Gastroesophageal sphincter (tissue), 4 donors: ENCODE data around the gene TPRN. TPM values are rescaled to one million over a fixed set of nuclear protein-coding genes. Genes with fewer than 3 reads are reported as not detected.

Source experiments
- ATAC-seq: fragments of 150-250 bp; one replicate; pipeline ENCODE4 v1.9.1; 2016; ENCODE audit warnings: mild to moderate bottlenecking, moderate library complexity
- H3K27ac ChIP-seq, 4 donors: fragments of 200-600 bp; sonication (generic) in 3 of 4; 1 replicate in 3 of 4; 2 replicates in 1 of 4; pipeline ENCODE4 v1.5.1; 2016 to 2019
- H3K27me3 ChIP-seq: fragments of 200-600 bp; sonication (generic); one replicate; pipeline ENCODE4 v1.5.1; 2019
- H3K36me3 ChIP-seq, 2 donors: fragments of 200-600 bp; sonication (generic); one replicate each; pipeline ENCODE4 v1.5.1; 2019; ENCODE audit warnings: control low read depth in 1 of 2
- H3K4me1 ChIP-seq, 3 donors: fragments of 200-600 bp; sonication (generic); 1 replicate in 2 of 3; 2 replicates in 1 of 3; pipeline ENCODE4 v1.5.1; 2016 to 2019; ENCODE audit warnings: control low read depth in 2 of 3
- H3K4me3 ChIP-seq, 2 donors: fragments of 200-600 bp; sonication (generic); one replicate each; pipeline ENCODE4 v1.5.1; 2019; ENCODE audit warnings: mild to moderate bottlenecking in 1 of 2, moderate library complexity in 1 of 2
- H3K9me3 ChIP-seq, 3 donors: fragments of 200-600 bp; sonication (generic); one replicate each; pipeline ENCODE4 v1.5.1; 2017 to 2019; ENCODE audit warnings: control low read depth in 2 of 3
- EP300 ChIP-seq: sonication (generic); formaldehyde crosslinking; IDR thresholded peaks from one replicate; pipeline ENCODE4 v1.6.1; 2017; ENCODE audit warnings: antibody characterized with exemption, mild to moderate bottlenecking
- POLR2A ChIP-seq, 2 donors: fragments of 450-650 bp; IDR thresholded peaks; one replicate each; pipeline ENCODE4 v1.6.1; 2017; ENCODE audit warnings: antibody characterized with exemption in 2 of 2, mild to moderate bottlenecking in 2 of 2, moderate library complexity in 1 of 2
- POLR2AphosphoS5 ChIP-seq: sonication (generic); formaldehyde crosslinking; IDR thresholded peaks from one replicate; pipeline ENCODE4 v1.6.1; 2017; ENCODE audit warnings: antibody characterized with exemption
- WGBS, 2 donors: methylation state at CpG; one replicate each; pipeline ENCODE4 v1.1.5; 2018; ENCODE audit warnings: low coverage in 1 of 2; 5-methylcytosine and 5-hydroxymethylcytosine counted together
- total RNA-seq, 4 donors: library from RNA; depleted of rRNA; stranded (reverse); fragments of >200 nt; gene quantifications; one replicate each; pipeline ENCODE4 v1.1.0, GENCODE V29; 2016
- TF ChIP-seq, protein P1 (sequence below), 4 experiments: fragments of 200-600 bp in 2 of 4; fragments of 450-650 bp in 2 of 4; sonication (generic) in 1 of 4; IDR thresholded peaks; one replicate each; pipeline ENCODE4 v1.5.1; 2017 to 2019; ENCODE audit warnings: antibody characterized with exemption in 4 of 4, mild to moderate bottlenecking in 2 of 4, moderate library complexity in 2 of 4

TPRN gene
- total RNA-seq, 4 donors from 2014 or later = 3.6 to 11.6 (median 6.1) TPM

DNA sequence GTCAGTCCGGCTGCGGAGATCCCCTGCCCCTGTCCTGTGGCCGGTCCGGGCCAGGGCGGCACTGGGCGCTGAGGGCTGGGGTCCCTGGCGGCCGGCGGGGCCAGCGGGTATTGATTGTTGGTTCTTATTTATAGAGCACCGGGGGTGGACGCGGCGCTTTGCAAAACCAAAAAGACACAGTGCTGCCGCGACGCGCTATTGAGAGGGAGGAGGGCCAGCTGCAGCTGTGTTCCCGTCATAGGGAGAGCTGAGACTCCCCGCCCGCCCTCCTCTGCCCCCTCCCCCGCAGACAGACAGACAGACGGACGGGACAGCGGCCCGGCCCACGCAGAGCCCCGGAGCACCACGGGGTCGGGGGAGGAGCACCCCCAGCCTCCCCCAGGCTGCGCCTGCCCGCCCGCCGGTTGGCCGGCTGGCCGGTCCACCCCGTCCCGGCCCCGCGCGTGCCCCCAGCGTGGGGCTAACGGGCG lies 33.2 kb downstream of the TPRN start:
- no CpG with 5 or more reads among the region's 44 CpGs for WGBS, 2 donors
- peaks cover 5 to 48% (median 36%) of the 10 kb centered on the region in 3 donors for H3K4me1 ChIP-seq
- H3K27me3 ChIP-seq = peaks cover 100% of the 10 kb centered on the region
- no peaks in the 10 kb centered on the region for H3K9me3 ChIP-seq
- no peak overlapping the region for H3K4me3 ChIP-seq
- H3K36me3 ChIP-seq = no peaks in the 10 kb centered on the region
- TF ChIP-seq EP300 (no peak), POLR2A (IDR thresholded peaks at IDR 0.05) (no peak), POLR2AphosphoS5 (no peak)
- TF ChIP-seq, protein P1, sequence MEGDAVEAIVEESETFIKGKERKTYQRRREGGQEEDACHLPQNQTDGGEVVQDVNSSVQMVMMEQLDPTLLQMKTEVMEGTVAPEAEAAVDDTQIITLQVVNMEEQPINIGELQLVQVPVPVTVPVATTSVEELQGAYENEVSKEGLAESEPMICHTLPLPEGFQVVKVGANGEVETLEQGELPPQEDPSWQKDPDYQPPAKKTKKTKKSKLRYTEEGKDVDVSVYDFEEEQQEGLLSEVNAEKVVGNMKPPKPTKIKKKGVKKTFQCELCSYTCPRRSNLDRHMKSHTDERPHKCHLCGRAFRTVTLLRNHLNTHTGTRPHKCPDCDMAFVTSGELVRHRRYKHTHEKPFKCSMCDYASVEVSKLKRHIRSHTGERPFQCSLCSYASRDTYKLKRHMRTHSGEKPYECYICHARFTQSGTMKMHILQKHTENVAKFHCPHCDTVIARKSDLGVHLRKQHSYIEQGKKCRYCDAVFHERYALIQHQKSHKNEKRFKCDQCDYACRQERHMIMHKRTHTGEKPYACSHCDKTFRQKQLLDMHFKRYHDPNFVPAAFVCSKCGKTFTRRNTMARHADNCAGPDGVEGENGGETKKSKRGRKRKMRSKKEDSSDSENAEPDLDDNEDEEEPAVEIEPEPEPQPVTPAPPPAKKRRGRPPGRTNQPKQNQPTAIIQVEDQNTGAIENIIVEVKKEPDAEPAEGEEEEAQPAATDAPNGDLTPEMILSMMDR (IDR thresholded peaks at IDR 0.05) = no peak
- no peak for ATAC-seq
- H3K27ac ChIP-seq = no peak overlapping the region

DNA sequence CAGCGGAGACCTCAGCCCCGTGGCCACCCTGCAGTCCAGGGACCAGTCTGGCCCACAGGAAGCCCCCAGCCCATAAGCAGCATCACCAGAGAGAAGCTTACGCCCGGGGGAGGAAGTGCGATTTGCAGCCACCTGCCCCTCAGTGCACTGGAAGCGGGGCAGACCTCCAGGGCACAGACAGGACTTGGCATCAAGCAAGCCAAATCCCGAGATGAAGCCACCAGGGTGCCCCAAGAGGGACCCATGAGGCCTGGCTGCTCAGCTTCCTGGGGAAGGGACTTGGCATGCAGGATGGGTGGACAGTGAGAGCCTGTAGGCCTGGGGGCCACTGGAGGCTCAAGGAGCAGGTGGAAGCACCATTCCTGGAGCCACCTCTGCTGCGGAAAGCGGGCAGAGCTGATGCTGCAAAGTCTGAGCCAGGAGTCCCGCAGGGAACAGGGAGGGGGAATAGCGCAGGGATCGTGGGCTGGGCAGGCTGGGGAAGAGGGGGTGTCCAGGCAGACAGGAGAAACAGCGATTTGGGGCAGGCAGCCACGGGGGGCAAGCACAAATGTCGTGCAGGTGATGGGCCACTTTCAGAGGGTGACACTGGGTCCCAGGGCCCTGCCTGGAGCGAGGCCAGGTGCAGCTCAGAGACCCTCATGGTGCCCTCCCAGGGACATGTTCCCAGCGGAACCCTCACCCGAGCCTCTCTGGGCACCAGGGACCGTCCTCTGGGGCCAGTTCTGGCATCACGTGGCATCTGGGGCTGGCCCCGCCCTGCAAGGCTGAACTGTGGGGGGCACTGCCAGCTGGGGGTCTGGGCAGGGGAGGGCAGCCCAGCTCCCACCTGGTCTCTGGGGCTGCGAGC lies 33.9 kb downstream of the TPRN start:
- TF ChIP-seq, protein P1 (IDR thresholded peaks at IDR 0.05) = no peak
- no peak for TF ChIP-seq EP300
- no peak for TF ChIP-seq POLR2AphosphoS5
- TF ChIP-seq POLR2A (IDR thresholded peaks at IDR 0.05) = no peak
- peaks cover 5 to 55% (median 41%) of the 10 kb centered on the region in 3 donors for H3K4me1 ChIP-seq

DNA sequence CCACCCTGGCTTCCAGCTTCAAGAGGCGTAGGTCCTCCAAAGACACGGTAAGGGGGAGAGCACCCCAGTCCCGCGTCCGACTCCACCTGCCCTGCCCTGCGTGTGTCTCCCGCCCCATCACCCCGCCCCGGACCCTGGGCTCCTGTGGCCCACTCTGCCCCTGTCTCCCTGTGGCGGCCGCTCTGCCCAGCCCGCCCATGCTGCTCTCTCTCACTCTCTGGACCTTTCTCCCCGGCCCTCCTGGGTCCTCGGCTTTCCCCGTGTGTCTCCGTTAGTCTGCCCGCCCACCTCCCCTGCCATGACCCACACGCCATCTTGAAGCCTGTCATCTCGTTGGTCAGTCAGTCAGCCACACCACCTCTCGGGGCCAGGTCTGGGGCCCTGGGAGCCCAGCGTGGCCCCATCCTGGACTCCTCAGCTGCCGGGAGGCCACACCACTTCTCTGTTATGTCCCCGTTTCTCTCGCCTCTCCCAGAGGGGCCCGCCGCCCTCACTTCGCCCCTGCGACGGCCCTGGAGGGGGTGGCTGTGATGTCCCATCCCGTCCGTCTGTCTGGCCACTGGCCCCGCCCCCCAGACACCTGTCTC lies 35.2 kb downstream of the TPRN start:
- ATAC-seq = no peak
- H3K4me1 ChIP-seq = peaks cover 5 to 62% (median 41%) of the 10 kb centered on the region in 3 donors
- H3K27ac ChIP-seq = no peak overlapping the region
- peaks cover 100% of the 10 kb centered on the region for H3K27me3 ChIP-seq
- H3K4me3 ChIP-seq = no peak overlapping the region
- H3K36me3 ChIP-seq = no peaks in the 10 kb centered on the region
- no peaks in the 10 kb centered on the region for H3K9me3 ChIP-seq
- TF ChIP-seq, protein P1 (IDR thresholded peaks at IDR 0.05) = no peak
- TF ChIP-seq POLR2AphosphoS5 (no peak), POLR2A (IDR thresholded peaks at IDR 0.05) (no peak), EP300 (no peak)
- 56 to 70% methylated on average over 2 to 8 of the region's 32 CpGs for WGBS, 2 donors

More for the DNA sequence above, 33.9 kb downstream of the TPRN start:
- Histone ChIP-seq H3K36me3 (no peaks in the 10 kb centered on the region), H3K27ac (no peak overlapping the region), H3K9me3 (no peaks in the 10 kb centered on the region), H3K27me3 (peaks cover 100% of the 10 kb centered on the region), H3K4me3 (no peak overlapping the region)
- ATAC-seq = no peak
- 51 to 81% methylated on average over 6 to 8 of the region's 22 CpGs for WGBS, 2 donors

DNA sequence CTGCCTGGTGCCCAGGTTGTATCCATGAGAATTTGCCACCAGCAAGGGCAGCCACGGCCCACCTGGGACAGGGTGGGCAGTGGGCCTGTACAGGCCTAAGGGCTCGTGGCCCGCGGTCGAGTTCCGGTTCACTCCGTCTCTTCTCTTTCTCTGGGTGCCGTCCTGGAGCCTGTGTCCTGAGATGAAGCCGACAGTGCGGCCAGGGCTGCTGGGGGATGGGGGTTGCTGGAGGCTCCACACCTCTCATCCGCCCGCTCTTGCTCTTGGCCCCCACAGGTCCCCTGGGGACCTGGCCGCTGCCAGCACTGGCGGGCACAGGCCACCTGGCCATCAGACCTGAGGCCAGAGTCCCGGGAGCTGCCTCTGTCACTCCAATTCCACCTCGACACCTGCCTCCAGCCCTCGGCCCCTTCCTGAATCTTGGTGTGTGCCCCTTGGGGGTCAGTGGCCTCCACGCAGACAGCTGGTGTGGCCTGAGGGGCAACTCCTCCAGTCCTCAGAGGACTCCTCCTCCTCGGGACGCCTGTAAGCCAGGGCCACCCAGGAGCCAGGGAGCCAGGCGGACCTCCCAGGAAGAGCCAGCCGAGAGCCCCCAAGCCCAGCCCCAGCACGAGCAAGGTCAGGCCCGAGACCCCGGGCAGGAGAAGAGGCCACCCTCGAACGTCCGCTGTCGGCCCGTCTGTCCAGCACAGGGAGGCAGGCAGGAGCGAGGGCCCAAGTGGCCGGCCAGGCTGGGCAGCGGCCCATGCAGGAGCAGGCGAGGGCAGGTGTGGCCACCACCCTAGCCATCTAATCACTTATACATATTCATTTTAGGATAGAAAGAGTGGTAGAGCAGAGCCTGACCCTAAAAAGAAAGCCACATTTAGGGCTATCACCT lies 35.9 kb downstream of the TPRN start:
- TF ChIP-seq EP300 (no peak), POLR2AphosphoS5 (no peak), POLR2A (IDR thresholded peaks at IDR 0.05) (no peak)
- TF ChIP-seq, protein P1 (IDR thresholded peaks at IDR 0.05) = no peak
- Histone ChIP-seq H3K27me3 (peaks cover 100% of the 10 kb centered on the region), H3K4me1 (peaks cover 5 to 57% (median 39%) of the 10 kb centered on the region in 3 donors), H3K36me3 (no peaks in the 10 kb centered on the region), H3K27ac (no peak overlapping the region), H3K4me3 (no peak overlapping the region), H3K9me3 (no peaks in the 10 kb centered on the region)
- no CpG with 5 or more reads among the region's 34 CpGs for WGBS, 2 donors
- ATAC-seq = no peak
